ENCODE results near the gene TNF. TPM values are rescaled to one million over a fixed set of nuclear protein-coding genes. Genes with fewer than 3 reads are reported as not detected.
A peak's percentile ranks its signal among the peaks of the same experiment; 100 is the strongest.
"Not testable (repeated sequence)": the region's sequence is repeated elsewhere in the genome, so short reads cannot be mapped to it uniquely, and the experiment has no call there.

TNF gene
- total and polyA plus RNA-seq, 4 experiments from 2014 or later, result 3.9 to 28.2 (median 17.5) TPM

- DNase-seq; intact Hi-C loops (cut with micrococcal nuclease); H3K27me3 Mint-ChIP-seq; H3K36me3 Mint-ChIP-seq; H3K9me3 Mint-ChIP-seq; H3K27ac ChIP-seq (ENCODE audit: low read depth, low read length); H3K9me3 ChIP-seq (ENCODE audit: control insufficient read depth in 1 of 2, low read length in 2 of 2); H3K36me3 ChIP-seq (ENCODE audit: insufficient read depth, low read length); H3K27me3 ChIP-seq (ENCODE audit: insufficient read depth, low read length); H3K4me3 ChIP-seq (ENCODE audit: low read length in 2 of 2): not testable (repeated sequence)
- ChIA-PET POLR2A (ENCODE audit: partially characterized antibody) (interaction anchor here (36.9 kb wide), 1 partner anchor 27 kb away, joined by 3597 read pairs; the partner anchor contains the start of genes ATP6V1G2, DDX39B, LST1 and LTA), CTCF (ENCODE audit: partially characterized antibody) (interaction anchor here (19.7 to 19.9 kb wide), 2 partner anchors 10 to 36 kb away, joined by 595 to 962 read pairs; partner anchors contain the start of genes ATP6V1G2, LST1, LTB and NFKBIL1)
- H3K4me1 Mint-ChIP-seq, result peaks cover 45 to 87% (median 66%) of the 10 kb centered on the region in 4 donors
- peak overlapping the region in 6 of 7 donors; percentile 43 to 88 (median 76) for H3K27ac Mint-ChIP-seq
- H3K4me3 Mint-ChIP-seq, result peak overlapping the region in 1 of 8 donors; percentile 43
- H3K4me1 ChIP-seq (ENCODE audit: insufficient read depth, low read length), result peaks cover 73% of the 10 kb centered on the region
Measured at GRCh38 chr6:31590691-31591090, 15.3 kb downstream of the TNF start.

- POLR2A ChIA-PET (ENCODE audit: partially characterized antibody), result interaction anchor here (0.7 to 36.9 kb wide), 7 partner anchors 29 to 1531 kb away, joined by 3 to 3597 read pairs (median 4); partner anchors contain the start of genes ATP6V1G2, BAG6, DDX39B and LST1
- Histone ChIP-seq H3K4me1 (ENCODE audit: insufficient read depth, low read length) (peaks cover 72% of the 10 kb centered on the region), H3K27ac (ENCODE audit: low read depth, low read length) (peak overlapping the region; percentile 37), H3K36me3 (ENCODE audit: insufficient read depth, low read length) (no peaks in the 10 kb centered on the region), H3K9me3 (ENCODE audit: control insufficient read depth in 1 of 2, low read length in 2 of 2) (no peaks in the 10 kb centered on the region), H3K4me3 (ENCODE audit: low read length in 2 of 2) (peak overlapping the region in 1 of 2 donors; percentile 28), H3K27me3 (ENCODE audit: insufficient read depth, low read length) (no peaks in the 10 kb centered on the region)
- peak overlapping the region; percentile 57 to 84 (median 77) for H3K4me3 Mint-ChIP-seq
- peaks cover 0 to 5% (median 0%) of the 10 kb centered on the region in 8 donors for H3K9me3 Mint-ChIP-seq
- H3K27me3 Mint-ChIP-seq, result no peaks in the 10 kb centered on the region
- peaks cover 37 to 84% (median 61%) of the 10 kb centered on the region in 4 donors for H3K4me1 Mint-ChIP-seq
- H3K36me3 Mint-ChIP-seq, result peaks cover 4% of the 10 kb centered on the region in 2 donors
- intact Hi-C loops (cut with micrococcal nuclease), result no loop called here
- no peak for DNase-seq
- peak overlapping the region; percentile 80 to 97 (median 88) for H3K27ac Mint-ChIP-seq
- CTCF ChIA-PET (ENCODE audit: partially characterized antibody), result interaction anchor here (1.7 to 19.9 kb wide), 3 partner anchors 11 to 98 kb away, joined by 7 to 1152 read pairs (median 962); partner anchors contain the start of genes ATP6V1G2, DDX39B, LST1 and LTA
Measured at GRCh38 chr6:31592396-31592771, 17.0 kb downstream of the TNF start.

DNA sequence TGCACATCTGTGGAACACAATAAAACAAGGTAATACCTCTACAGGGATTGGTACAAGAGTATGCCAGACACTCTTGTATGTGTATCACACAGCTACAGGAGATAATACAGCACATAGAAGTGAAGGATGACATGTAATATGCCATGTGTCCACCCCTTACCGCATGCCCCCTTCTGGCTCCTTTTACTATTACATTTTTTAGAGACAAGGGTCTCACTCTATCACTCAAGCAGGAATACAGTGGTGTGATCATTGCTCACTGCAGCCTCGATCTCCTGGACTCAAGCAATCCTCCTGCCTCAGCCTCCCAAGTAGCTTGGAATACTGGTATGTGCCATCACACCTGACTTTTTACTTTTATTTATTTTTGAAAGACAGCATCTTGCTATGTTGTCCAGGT, 21.6 kb downstream of the TNF start:
- ChIA-PET POLR2A (ENCODE audit: partially characterized antibody) (interaction anchor here (0.6 to 36.9 kb wide), 9 partner anchors 20 to 233 kb away, joined by 3 to 3597 read pairs (median 3); partner anchors contain the start of genes ATP6V1G2, DDX39B, LST1 and LTA), CTCF (ENCODE audit: partially characterized antibody) (interaction anchor here (0.8 to 19.9 kb wide), 13 partner anchors 10 to 231 kb away, joined by 3 to 1152 read pairs (median 4); partner anchors contain the start of genes ATP6V1G2, BAG6, DDX39B and HSPA1B)
- DNase-seq, result peak; percentile 66 to 79 (median 75)
- no peak overlapping the region for H3K4me3 ChIP-seq (ENCODE audit: low read length in 2 of 2)
- H3K27me3 Mint-ChIP-seq, result no peaks in the 10 kb centered on the region
- H3K4me1 ChIP-seq (ENCODE audit: insufficient read depth, low read length), result peaks cover 60% of the 10 kb centered on the region
- intact Hi-C loops (cut with micrococcal nuclease), result loop anchor here (1.0 to 5.0 kb wide), 2 partner anchors 16 to 200 kb away; no protein-coding TSS in a partner anchor
- H3K27ac Mint-ChIP-seq, result peak overlapping the region; percentile 60 to 89 (median 77)
- H3K36me3 Mint-ChIP-seq, result no peaks in the 10 kb centered on the region
- no peak overlapping the region for H3K27ac ChIP-seq (ENCODE audit: low read depth, low read length)
- no peaks in the 10 kb centered on the region for H3K27me3 ChIP-seq (ENCODE audit: insufficient read depth, low read length)
- no peaks in the 10 kb centered on the region for H3K9me3 ChIP-seq (ENCODE audit: control insufficient read depth in 1 of 2, low read length in 2 of 2)
- H3K36me3 ChIP-seq (ENCODE audit: insufficient read depth, low read length), result no peaks in the 10 kb centered on the region
- peaks cover 0 to 3% (median 0%) of the 10 kb centered on the region in 8 donors for H3K9me3 Mint-ChIP-seq
- peak overlapping the region in 5 of 8 donors; percentile 33 to 66 (median 43) for H3K4me3 Mint-ChIP-seq
- H3K4me1 Mint-ChIP-seq, result peaks cover 27 to 56% (median 45%) of the 10 kb centered on the region in 4 donors

- no peaks in the 10 kb centered on the region for H3K36me3 Mint-ChIP-seq
- H3K4me1 ChIP-seq (ENCODE audit: insufficient read depth, low read length), result no peaks in the 10 kb centered on the region
- no peak for DNase-seq
- H3K27me3 Mint-ChIP-seq, result peaks cover 0 to 1% of the 10 kb centered on the region in 2 donors
- no peaks in the 10 kb centered on the region for H3K27me3 ChIP-seq (ENCODE audit: insufficient read depth, low read length)
- H3K4me3 ChIP-seq (ENCODE audit: low read length in 2 of 2), result no peak overlapping the region
- POLR2A ChIA-PET (ENCODE audit: partially characterized antibody), result no interaction called here
- CTCF ChIA-PET (ENCODE audit: partially characterized antibody), result interaction anchor here (1.1 to 2.0 kb wide), 3 partner anchors 9 to 56 kb away, joined by 3 to 4 read pairs (median 3); no protein-coding TSS in a partner anchor
- peaks cover 0 to 2% (median 0%) of the 10 kb centered on the region in 4 donors for H3K4me1 Mint-ChIP-seq
- H3K4me3 Mint-ChIP-seq, result no peak overlapping the region
- no peaks in the 10 kb centered on the region for H3K36me3 ChIP-seq (ENCODE audit: insufficient read depth, low read length)
- no peaks in the 10 kb centered on the region for H3K9me3 ChIP-seq (ENCODE audit: control insufficient read depth in 1 of 2, low read length in 2 of 2)
- no peak overlapping the region for H3K27ac Mint-ChIP-seq
- no peak overlapping the region for H3K27ac ChIP-seq (ENCODE audit: low read depth, low read length)
- intact Hi-C loops (cut with micrococcal nuclease), result no loop called here
- H3K9me3 Mint-ChIP-seq, result no peaks in the 10 kb centered on the region
Measured at GRCh38 chr6:31607317-31607716, 32.0 kb downstream of the TNF start.

DNA sequence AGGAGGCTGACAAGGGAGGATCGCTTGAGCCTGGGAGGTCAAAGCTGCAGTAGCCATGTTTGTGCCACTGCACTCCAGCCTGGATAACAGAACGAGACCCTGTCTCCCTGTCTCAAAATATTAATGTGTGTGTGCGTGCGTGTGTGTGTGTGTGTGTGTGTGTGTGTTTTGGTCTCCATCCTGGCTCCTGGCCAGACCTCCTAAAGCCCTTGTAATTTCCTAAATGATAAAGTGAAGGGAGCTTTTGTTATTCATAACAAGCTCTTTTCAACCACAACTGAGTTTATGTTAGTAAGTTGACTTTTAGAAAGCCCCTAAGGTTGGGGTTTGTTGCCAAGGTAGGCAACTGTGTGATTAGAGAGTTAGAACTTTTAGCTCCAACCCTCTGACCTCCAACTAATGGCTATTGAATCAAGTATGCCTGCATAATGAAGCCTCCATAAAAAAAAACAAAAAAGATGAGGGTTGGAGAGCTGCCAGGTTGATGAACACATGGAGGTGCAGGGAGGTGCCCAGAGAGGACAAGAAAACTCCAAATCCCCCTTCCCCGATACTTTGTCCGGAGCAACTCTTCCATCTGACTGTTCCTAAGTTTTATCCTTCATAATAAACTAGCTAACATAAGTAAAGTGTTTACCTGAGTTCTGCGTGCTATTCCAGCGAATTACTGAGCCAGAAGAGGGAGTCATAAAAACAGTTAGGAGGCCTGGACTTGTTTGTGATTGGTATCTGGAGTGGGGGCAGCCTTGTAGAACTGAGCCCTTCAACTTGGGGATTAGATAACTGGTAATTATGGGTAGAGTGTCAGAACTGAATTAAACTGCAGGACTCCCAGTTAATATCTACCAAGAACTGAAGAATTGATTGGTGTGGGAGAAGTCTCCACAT, 34.4 kb downstream of the TNF start:
- Histone ChIP-seq H3K4me3 (ENCODE audit: low read length in 2 of 2) (no peak overlapping the region), H3K27me3 (ENCODE audit: insufficient read depth, low read length) (no peaks in the 10 kb centered on the region), H3K4me1 (ENCODE audit: insufficient read depth, low read length) (no peaks in the 10 kb centered on the region), H3K36me3 (ENCODE audit: insufficient read depth, low read length) (no peaks in the 10 kb centered on the region), H3K9me3 (ENCODE audit: control insufficient read depth in 1 of 2, low read length in 2 of 2) (no peaks in the 10 kb centered on the region), H3K27ac (ENCODE audit: low read depth, low read length) (no peak overlapping the region)
- no peak overlapping the region for H3K27ac Mint-ChIP-seq
- DNase-seq, result no peak
- ChIA-PET CTCF (ENCODE audit: partially characterized antibody) (interaction anchor here (3.5 kb wide), 1 partner anchor 11 kb away, joined by 25 read pairs; no protein-coding TSS in a partner anchor), POLR2A (ENCODE audit: partially characterized antibody) (interaction anchor here (0.8 to 1.4 kb wide), 2 partner anchors 32 to 42 kb away, joined by 5 to 7 read pairs; partner anchors contain the start of gene BAG6)
- H3K4me1 Mint-ChIP-seq, result peaks cover 0 to 4% (median 2%) of the 10 kb centered on the region in 4 donors
- intact Hi-C loops (cut with micrococcal nuclease), result no loop called here
- H3K9me3 Mint-ChIP-seq, result no peaks in the 10 kb centered on the region
- no peaks in the 10 kb centered on the region for H3K36me3 Mint-ChIP-seq
- H3K4me3 Mint-ChIP-seq, result no peak overlapping the region
- H3K27me3 Mint-ChIP-seq, result no peaks in the 10 kb centered on the region

DNA sequence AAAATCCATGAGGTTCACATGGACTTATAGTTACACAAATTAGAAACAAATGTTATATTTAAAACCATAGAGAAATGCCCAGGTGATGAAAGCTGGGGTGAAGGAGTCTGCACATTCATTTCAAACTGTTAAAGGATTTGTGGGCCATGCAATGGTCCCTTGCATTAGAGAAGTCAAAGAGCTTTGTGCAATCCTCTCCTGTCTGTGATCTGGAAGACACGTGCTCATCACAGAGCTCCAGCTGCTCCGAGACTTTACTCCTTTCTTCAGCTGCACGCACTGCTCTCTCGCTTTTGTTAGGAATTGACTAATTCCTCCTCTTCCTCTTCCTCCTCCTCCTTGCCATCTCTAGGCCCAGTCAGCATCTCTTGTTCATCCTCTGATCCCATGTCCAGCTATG, 35.6 kb downstream of the TNF start:
- CTCF ChIA-PET (ENCODE audit: partially characterized antibody), result interaction anchor here (0.6 to 3.5 kb wide), 3 partner anchors 12 to 18 kb away, joined by 3 to 25 read pairs (median 4); partner anchors contain the start of gene NCR3
- Histone ChIP-seq H3K4me1 (ENCODE audit: insufficient read depth, low read length) (peaks cover 10% of the 10 kb centered on the region), H3K4me3 (ENCODE audit: low read length in 2 of 2) (no peak overlapping the region), H3K9me3 (ENCODE audit: control insufficient read depth in 1 of 2, low read length in 2 of 2) (no peaks in the 10 kb centered on the region), H3K36me3 (ENCODE audit: insufficient read depth, low read length) (no peaks in the 10 kb centered on the region), H3K27ac (ENCODE audit: low read depth, low read length) (no peak overlapping the region), H3K27me3 (ENCODE audit: insufficient read depth, low read length) (no peaks in the 10 kb centered on the region)
- no peaks in the 10 kb centered on the region for H3K9me3 Mint-ChIP-seq
- POLR2A ChIA-PET (ENCODE audit: partially characterized antibody), result interaction anchor here (1.4 kb wide), 1 partner anchor 41 kb away, joined by 7 read pairs; the partner anchor contains the start of gene BAG6
- DNase-seq, result no peak
- peaks cover 3 to 16% (median 10%) of the 10 kb centered on the region in 4 donors for H3K4me1 Mint-ChIP-seq
- no peaks in the 10 kb centered on the region for H3K36me3 Mint-ChIP-seq
- H3K4me3 Mint-ChIP-seq, result no peak overlapping the region
- intact Hi-C loops (cut with micrococcal nuclease), result no loop called here
- H3K27me3 Mint-ChIP-seq, result no peaks in the 10 kb centered on the region
- peak overlapping the region in 1 of 7 donors; percentile 18 for H3K27ac Mint-ChIP-seq

Measured in CD4-positive, alpha-beta memory T cell (primary cell).